ENCODE data around the gene HOGA1.

Gene HOGA1

DNA sequence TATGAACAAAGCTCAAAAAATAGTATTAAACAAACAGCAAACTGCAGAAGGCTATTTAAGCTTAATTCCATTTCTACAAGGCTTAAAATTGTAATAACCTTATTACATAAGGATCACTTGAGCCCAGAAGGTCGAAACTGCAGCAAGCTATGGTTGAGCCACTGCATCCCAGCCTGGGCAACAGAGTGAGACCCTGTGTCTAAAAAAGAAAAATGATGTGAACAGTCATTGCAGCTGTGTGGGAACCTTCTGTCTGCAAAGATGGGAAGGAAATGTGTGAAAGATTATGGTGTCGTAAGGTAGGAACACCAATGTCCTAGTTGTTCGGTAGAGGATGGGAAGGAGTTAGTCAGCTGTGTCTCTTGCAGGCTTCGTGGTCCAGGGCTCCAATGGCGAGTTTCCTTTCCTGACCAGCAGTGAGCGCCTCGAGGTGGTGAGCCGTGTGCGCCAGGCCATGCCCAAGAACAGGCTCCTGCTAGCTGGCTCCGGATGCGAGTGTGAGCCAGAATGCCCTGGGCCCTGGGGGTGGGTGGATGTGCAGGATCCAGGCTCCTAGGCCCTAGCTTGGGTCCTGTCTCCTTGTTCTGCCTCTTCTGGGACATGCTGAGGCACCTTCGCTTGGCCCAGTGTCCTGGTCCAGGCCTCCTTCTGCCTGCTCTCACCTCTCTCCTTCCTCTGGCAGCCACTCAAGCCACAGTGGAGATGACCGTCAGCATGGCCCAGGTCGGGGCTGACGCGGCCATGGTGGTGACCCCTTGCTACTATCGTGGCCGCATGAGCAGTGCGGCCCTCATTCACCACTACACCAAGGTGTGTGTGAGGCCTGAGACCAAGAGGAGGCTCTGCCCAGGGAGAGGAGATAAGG lies 14.4 kb downstream of the HOGA1 start:
- Mint-ChIP-seq H3K9me3 (no peaks in the 10 kb centered on the region), H3K27ac (no peak overlapping the region), H3K4me3 (no peak overlapping the region), H3K27me3 (peaks cover 4% of the 10 kb centered on the region), H3K4me1 (no peaks in the 10 kb centered on the region), H3K36me3 (no peaks in the 10 kb centered on the region)
- DNase-seq = no peak
- CTCF ChIA-PET = interaction anchor here (1.1 kb wide), 1 partner anchor 26 kb away, joined by 3 read pairs; the partner anchor contains the start of gene ANKRD2

GRCh38 chr10:97599272-97599619 lies 15.1 kb downstream of the HOGA1 start:
- Mint-ChIP-seq H3K27ac (no peak overlapping the region), H3K9me3 (no peaks in the 10 kb centered on the region), H3K36me3 (no peaks in the 10 kb centered on the region), H3K27me3 (peaks cover 4% of the 10 kb centered on the region), H3K4me1 (no peaks in the 10 kb centered on the region), H3K4me3 (no peak overlapping the region)
- CTCF ChIA-PET = no interaction called here
- no peak for DNase-seq

GRCh38 chr10:97600616-97601015 lies 16.4 kb downstream of the HOGA1 start:
- no peaks in the 10 kb centered on the region for H3K36me3 Mint-ChIP-seq
- no peak for DNase-seq
- no peak overlapping the region for H3K27ac Mint-ChIP-seq
- no peak overlapping the region for H3K4me3 Mint-ChIP-seq
- no peaks in the 10 kb centered on the region for H3K9me3 Mint-ChIP-seq
- CTCF ChIA-PET = interaction anchor here (0.7 to 1.4 kb wide), 2 partner anchors 28 to 49 kb away, joined by 3 to 6 read pairs; partner anchors contain the start of gene ANKRD2
- H3K27me3 Mint-ChIP-seq = peaks cover 9% of the 10 kb centered on the region
- H3K4me1 Mint-ChIP-seq = no peaks in the 10 kb centered on the region

- no peaks in the 10 kb centered on the region for H3K4me1 Mint-ChIP-seq
- CTCF ChIA-PET = interaction anchor here (1.4 kb wide), 1 partner anchor 29 kb away, joined by 6 read pairs; the partner anchor contains the start of gene ANKRD2
- no peaks in the 10 kb centered on the region for H3K36me3 Mint-ChIP-seq
- H3K27me3 Mint-ChIP-seq = peaks cover 9% of the 10 kb centered on the region
- DNase-seq = no peak
- no peak overlapping the region for H3K4me3 Mint-ChIP-seq
- no peaks in the 10 kb centered on the region for H3K9me3 Mint-ChIP-seq
- no peak overlapping the region for H3K27ac Mint-ChIP-seq
Measured at GRCh38 chr10:97601268-97602215, 17.4 kb downstream of the HOGA1 start.

DNA sequence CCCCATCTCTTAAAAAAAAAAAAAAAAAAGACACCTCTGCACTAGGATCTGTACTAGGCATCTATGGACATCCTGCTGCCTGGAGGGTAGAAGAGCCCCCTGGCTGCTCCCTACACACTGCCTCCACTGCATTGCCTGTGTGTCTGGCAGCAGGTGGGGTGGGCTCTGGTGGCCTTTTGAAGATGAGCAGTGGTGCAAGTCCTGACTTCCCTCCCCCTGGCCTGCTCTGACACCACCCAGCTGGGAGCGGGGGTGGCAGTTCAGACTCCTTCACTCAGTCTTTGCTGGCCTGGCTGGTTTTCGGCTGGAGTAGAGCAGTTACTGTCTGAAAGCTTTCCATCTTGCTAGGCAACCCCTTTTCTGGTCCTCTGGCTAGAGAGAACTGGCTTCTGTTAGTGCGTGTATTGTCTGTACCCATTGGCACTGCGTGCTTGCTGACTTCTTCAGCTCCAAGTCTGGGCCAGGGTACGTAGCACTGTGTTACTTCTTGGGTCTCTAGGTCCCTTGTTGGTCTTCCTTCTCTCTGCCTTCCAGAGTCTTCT lies 23.0 kb downstream of the HOGA1 start:
- H3K27me3 Mint-ChIP-seq = peaks cover 7% of the 10 kb centered on the region
- H3K9me3 Mint-ChIP-seq = no peaks in the 10 kb centered on the region
- H3K27ac Mint-ChIP-seq = no peak overlapping the region
- H3K4me1 Mint-ChIP-seq = no peaks in the 10 kb centered on the region
- CTCF ChIA-PET = no interaction called here
- no peak overlapping the region for H3K4me3 Mint-ChIP-seq
- DNase-seq = no peak
- H3K36me3 Mint-ChIP-seq = no peaks in the 10 kb centered on the region

DNA sequence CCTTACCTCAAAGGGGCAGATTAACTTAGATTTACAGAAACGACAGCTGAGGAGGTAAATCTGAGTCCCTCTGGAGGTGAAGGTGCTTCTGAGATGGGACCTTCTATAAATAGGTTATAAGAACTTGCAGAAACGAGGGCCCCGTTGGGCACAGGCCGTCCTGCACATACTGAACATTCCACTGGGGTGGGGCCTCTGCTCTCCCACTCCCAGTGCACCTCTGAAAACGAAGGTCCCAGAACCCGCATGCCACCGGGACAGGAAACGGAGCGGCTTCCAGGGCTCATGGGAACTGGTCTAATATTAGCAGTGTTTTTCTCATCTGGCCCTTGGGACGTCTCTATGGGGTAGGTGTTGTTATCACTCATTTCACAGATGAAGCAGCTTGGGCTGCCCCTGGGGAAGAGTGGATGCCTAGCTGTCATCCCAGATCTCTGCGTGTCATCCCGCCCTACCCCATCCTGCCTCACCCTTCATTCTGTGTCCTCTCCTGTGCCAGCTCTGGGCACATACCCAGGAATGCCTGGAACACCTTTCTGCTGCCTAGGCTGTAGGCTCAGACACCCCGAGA lies 24.9 kb downstream of the HOGA1 start:
- no peak for DNase-seq
- Mint-ChIP-seq H3K27me3 (peaks cover 5% of the 10 kb centered on the region), H3K4me3 (no peak overlapping the region), H3K27ac (no peak overlapping the region), H3K4me1 (no peaks in the 10 kb centered on the region), H3K9me3 (no peaks in the 10 kb centered on the region), H3K36me3 (no peaks in the 10 kb centered on the region)
- CTCF ChIA-PET = interaction anchor here (0.6 kb wide), 1 partner anchor 33 kb away, joined by 3 read pairs; no protein-coding TSS in a partner anchor

- Mint-ChIP-seq H3K4me3 (no peak overlapping the region), H3K27me3 (no peaks in the 10 kb centered on the region), H3K36me3 (no peaks in the 10 kb centered on the region), H3K27ac (no peak overlapping the region), H3K4me1 (no peaks in the 10 kb centered on the region), H3K9me3 (no peaks in the 10 kb centered on the region)
- DNase-seq = no peak
- CTCF ChIA-PET = interaction anchor here (1.2 to 1.3 kb wide), 2 partner anchors 77 to 147 kb away, joined by 3 read pairs; no protein-coding TSS in a partner anchor
Measured at GRCh38 chr10:97611473-97611872, 27.3 kb downstream of the HOGA1 start.

DNA sequence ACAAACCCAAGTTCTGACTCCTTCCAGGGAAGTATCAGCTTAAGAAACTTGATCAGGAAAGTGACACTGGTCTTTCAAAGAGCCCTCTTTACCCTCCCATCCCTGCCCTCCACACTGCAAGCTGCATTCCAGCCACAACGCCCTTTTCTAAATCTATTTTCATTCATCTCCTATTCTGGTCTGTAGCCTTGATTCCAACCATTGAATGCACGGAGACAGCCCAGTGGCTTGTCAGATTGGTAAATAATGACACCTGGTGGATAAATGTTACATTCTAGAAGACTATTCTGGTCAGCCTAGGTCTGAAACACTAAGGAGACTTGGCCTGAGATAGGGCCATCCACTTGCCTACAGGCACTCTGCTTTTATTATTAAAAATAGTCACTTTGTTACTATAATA lies 28.2 kb downstream of the HOGA1 start:
- no peak overlapping the region for H3K27ac Mint-ChIP-seq
- H3K9me3 Mint-ChIP-seq = no peaks in the 10 kb centered on the region
- DNase-seq = no peak
- H3K27me3 Mint-ChIP-seq = no peaks in the 10 kb centered on the region
- no peaks in the 10 kb centered on the region for H3K36me3 Mint-ChIP-seq
- CTCF ChIA-PET = interaction anchor here (2.1 kb wide), 1 partner anchor 41 kb away, joined by 15 read pairs; the partner anchor contains the start of gene ANKRD2
- H3K4me3 Mint-ChIP-seq = no peak overlapping the region
- H3K4me1 Mint-ChIP-seq = no peaks in the 10 kb centered on the region

DNA sequence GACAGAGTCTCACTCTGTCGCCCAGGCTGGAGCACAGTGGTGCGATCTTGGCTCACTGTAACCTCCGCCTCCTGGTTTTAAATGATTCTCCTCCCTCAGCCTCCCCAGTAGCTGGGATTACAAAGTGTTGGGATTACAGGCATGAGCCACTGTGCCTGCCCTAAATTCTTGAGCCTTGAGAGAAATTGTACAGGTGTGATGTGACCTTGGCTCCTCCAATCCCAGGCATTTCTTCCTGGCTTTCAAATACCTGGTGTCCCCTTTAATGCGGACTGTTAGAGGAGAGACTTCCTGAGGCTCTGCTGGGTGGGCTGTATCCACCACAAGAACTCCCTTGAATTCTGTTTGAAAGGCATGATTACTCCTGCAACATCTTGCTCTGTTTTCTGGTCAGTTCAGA lies 34.1 kb downstream of the HOGA1 start:
- H3K4me3 Mint-ChIP-seq = no peak overlapping the region
- H3K27me3 Mint-ChIP-seq = no peaks in the 10 kb centered on the region
- H3K9me3 Mint-ChIP-seq = no peaks in the 10 kb centered on the region
- H3K36me3 Mint-ChIP-seq = no peaks in the 10 kb centered on the region
- H3K4me1 Mint-ChIP-seq = no peaks in the 10 kb centered on the region
- no peak overlapping the region for H3K27ac Mint-ChIP-seq
- CTCF ChIA-PET = interaction anchor here (2.1 kb wide), 1 partner anchor 47 kb away, joined by 6 read pairs; no protein-coding TSS in a partner anchor
- DNase-seq = no peak

DNA sequence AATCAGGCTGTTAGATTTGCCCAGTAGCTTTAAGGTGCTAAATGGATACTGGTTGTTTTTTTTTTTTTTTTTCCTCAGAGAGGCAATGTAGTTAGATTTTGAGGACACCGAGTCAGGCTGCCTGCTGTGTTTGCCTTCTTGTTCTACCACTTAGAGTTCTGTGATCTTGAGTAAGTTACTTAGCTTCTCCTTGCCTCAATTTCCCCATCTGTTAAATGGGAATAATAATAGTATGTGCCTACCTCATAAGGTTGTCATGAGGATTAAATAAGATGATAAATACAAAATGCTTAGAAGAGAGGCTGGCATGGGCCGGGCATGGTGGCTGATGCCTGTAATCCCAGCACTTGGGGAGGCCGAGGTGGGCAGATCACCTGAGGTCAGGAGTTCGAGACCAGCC lies 34.5 kb downstream of the HOGA1 start:
- Mint-ChIP-seq H3K27ac (no peak overlapping the region), H3K4me3 (no peak overlapping the region), H3K27me3 (no peaks in the 10 kb centered on the region), H3K9me3 (no peaks in the 10 kb centered on the region), H3K4me1 (no peaks in the 10 kb centered on the region), H3K36me3 (no peaks in the 10 kb centered on the region)
- no peak for DNase-seq
- CTCF ChIA-PET = no interaction called here

GRCh38 chr10:97623277-97623676 lies 39.1 kb downstream of the HOGA1 start:
- no peaks in the 10 kb centered on the region for H3K9me3 Mint-ChIP-seq
- no peaks in the 10 kb centered on the region for H3K27me3 Mint-ChIP-seq
- no peak overlapping the region for H3K4me3 Mint-ChIP-seq
- H3K4me1 Mint-ChIP-seq = no peaks in the 10 kb centered on the region
- no peaks in the 10 kb centered on the region for H3K36me3 Mint-ChIP-seq
- no peak overlapping the region for H3K27ac Mint-ChIP-seq
- CTCF ChIA-PET = no interaction called here
- no peak for DNase-seq

DNA sequence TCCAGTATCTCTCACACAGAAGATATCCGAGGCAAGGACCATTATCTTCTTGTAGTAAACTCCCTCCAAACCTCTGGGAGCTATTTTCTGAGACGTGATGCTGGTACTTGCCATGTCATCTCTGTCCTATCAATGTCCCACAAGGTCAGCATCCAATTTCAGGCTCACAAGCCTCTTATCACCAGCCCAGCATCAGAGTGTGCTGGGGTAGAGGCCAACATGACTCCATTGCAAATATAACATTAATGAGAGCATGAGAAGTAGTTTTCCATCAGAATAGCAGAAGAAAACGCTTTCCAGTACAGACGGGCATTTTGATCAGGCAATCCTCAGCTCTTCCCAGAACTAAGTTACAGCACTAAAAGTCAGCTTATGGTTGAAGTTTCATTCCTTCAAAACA lies 43.5 kb downstream of the HOGA1 start:
- Mint-ChIP-seq H3K27ac (no peak overlapping the region), H3K4me1 (peaks cover 4% of the 10 kb centered on the region)
- CTCF ChIA-PET = interaction anchor here (1.1 to 1.4 kb wide), 2 partner anchors 56 to 74 kb away, joined by 3 to 4 read pairs; no protein-coding TSS in a partner anchor

GRCh38 chr10:97628228-97628627 lies 44.0 kb downstream of the HOGA1 start:
- CTCF ChIA-PET = no interaction called here
- Mint-ChIP-seq H3K27ac (no peak overlapping the region), H3K4me3 (no peak overlapping the region), H3K9me3 (no peaks in the 10 kb centered on the region), H3K36me3 (no peaks in the 10 kb centered on the region), H3K27me3 (peaks cover 5% of the 10 kb centered on the region), H3K4me1 (peaks cover 9% of the 10 kb centered on the region)
- no peak for DNase-seq

More for the DNA sequence above, 43.5 kb downstream of the HOGA1 start:
- Mint-ChIP-seq H3K9me3 (no peaks in the 10 kb centered on the region), H3K27me3 (peaks cover under 1% of the 10 kb centered on the region), H3K4me3 (no peak overlapping the region), H3K36me3 (no peaks in the 10 kb centered on the region)
- DNase-seq = no peak

DNA sequence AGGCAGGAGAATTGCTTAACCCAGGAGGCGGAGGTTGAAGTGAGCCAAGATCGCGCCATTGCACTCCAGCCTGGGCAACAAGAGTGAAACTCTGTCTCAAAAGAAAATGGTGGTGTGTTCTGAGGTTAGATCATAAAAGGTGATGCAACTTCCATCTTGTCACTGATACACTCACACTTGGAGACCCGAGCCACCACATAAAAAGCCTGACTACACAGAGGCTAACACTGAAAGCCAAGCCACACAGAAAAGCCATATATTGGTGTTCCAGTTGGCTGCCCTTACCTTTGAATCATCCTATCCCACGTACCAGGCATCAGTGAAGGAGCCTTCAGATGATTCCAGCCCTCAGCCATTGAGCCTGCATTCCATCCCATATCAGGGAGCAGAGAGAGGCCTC lies 45.1 kb downstream of the HOGA1 start:
- CTCF ChIA-PET = no interaction called here
- H3K9me3 Mint-ChIP-seq = no peaks in the 10 kb centered on the region
- H3K27ac Mint-ChIP-seq = no peak overlapping the region
- H3K27me3 Mint-ChIP-seq = peaks cover 8% of the 10 kb centered on the region
- no peaks in the 10 kb centered on the region for H3K36me3 Mint-ChIP-seq
- H3K4me1 Mint-ChIP-seq = peaks cover 16% of the 10 kb centered on the region
- no peak overlapping the region for H3K4me3 Mint-ChIP-seq
- DNase-seq = no peak

Measured in activated naive CD4-positive, alpha-beta T cell treated with anti-CD3 and anti-CD28 coated beads, Interleukin-2, amount 10 ng/mL, durations not matched to agents 7 days and 5 days (primary cell).